Subcutaneous abdominal adipose tissue (tissue), 5 donors: ENCODE results near the gene LEF1.
A peak's percentile ranks its signal among the peaks of the same experiment; 100 is the strongest.

Experiments
- H3K27ac ChIP-seq: one replicate; pipeline ENCODE4 v1.7.0; 2013; ENCODE audit warnings: low read depth, mild to moderate bottlenecking, inconsistent platforms, low read length, moderate library complexity
- H3K27me3 ChIP-seq, 5 donors: one replicate each; pipeline ENCODE4 v1.7.0; 2013; ENCODE audit warnings: low read length in 5 of 5, inconsistent platforms in 1 of 5; ENCODE audit not compliant: control insufficient read depth in 5 of 5, insufficient read depth in 4 of 5
- H3K36me3 ChIP-seq, 5 donors: one replicate each; pipeline ENCODE4 v1.7.0; 2013; ENCODE audit warnings: low read length in 5 of 5; ENCODE audit not compliant: control insufficient read depth in 5 of 5, insufficient read depth in 5 of 5
- H3K4me1 ChIP-seq, 5 donors: one replicate each; pipeline ENCODE4 v1.7.0; 2013; ENCODE audit warnings: low read length in 5 of 5, mild to moderate bottlenecking in 3 of 5, moderate library complexity in 1 of 5; ENCODE audit not compliant: control insufficient read depth in 5 of 5, insufficient read depth in 5 of 5
- H3K4me3 ChIP-seq, 5 donors: one replicate each; pipeline ENCODE4 v1.7.0; 2013; ENCODE audit warnings: low read length in 5 of 5, low read depth in 1 of 5
- H3K9ac ChIP-seq, 5 donors: one replicate each; pipeline ENCODE4 v1.7.0; 2013; ENCODE audit warnings: low read length in 5 of 5, mild to moderate bottlenecking in 4 of 5, moderate library complexity in 3 of 5
- H3K9me3 ChIP-seq, 5 donors: one replicate each; pipeline ENCODE4 v1.7.0; 2013; ENCODE audit warnings: low read length in 5 of 5; ENCODE audit not compliant: control insufficient read depth in 5 of 5
- donor health status: healthy.
- donor health status: healthy.
- donor health status: healthy.
- donor health status: healthy.
- donor health status: healthy.

Gene LEF1

GRCh38 chr4:107997794-107998193, 170.9 kb downstream of the LEF1 start:
- Histone ChIP-seq H3K4me1 (peaks cover 2 to 61% (median 43%) of the 10 kb centered on the region in 5 donors), H3K27ac (peak overlapping the region; percentile 75), H3K36me3 (peaks cover 2 to 9% (median 3%) of the 10 kb centered on the region in 5 donors), H3K27me3 (no peaks in the 10 kb centered on the region), H3K9ac (peak overlapping the region in 2 of 5 donors; percentile 0 to 3), H3K4me3 (peak overlapping the region in 1 of 5 donors; percentile 4), H3K9me3 (no peaks in the 10 kb centered on the region)
